K562 (cell line): ENCODE data around the gene U2AF1L4. TPM values are rescaled to one million over a fixed set of nuclear protein-coding genes. Genes with fewer than 3 reads are reported as not detected.

ENCODE experiments used
- CBX2 ChIP-seq: fragments of 200-600 bp; sonication (generic); IDR thresholded peaks from one replicate; pipeline ENCODE4 v1.6.1; 2012; ENCODE audit warnings: mild to moderate bottlenecking, low read length, inconsistent platforms; ENCODE audit not compliant: insufficient read depth, poor library complexity, severe bottlenecking
- CEBPG ChIP-seq, 3 experiments: fragments of 200-800 bp in 1 of 3; sonication (Bioruptor generic) in 1 of 3; sonication (generic) in 1 of 3; formaldehyde crosslinking in 1 of 3; IDR thresholded peaks in 2 of 3; conservative IDR thresholded peaks in 1 of 3; 2 replicates each; pipeline versions ENCODE4 v1.6.1 to v1.8.0; 2016 to 2022; ENCODE audit warnings: missing compliant biosample characterization in 2 of 3, missing genetic modification characterization in 2 of 3, mild to moderate bottlenecking in 1 of 3, missing genetic modification reagents in 1 of 3
- NFATC3 ChIP-seq: fragments of 450-650 bp; IDR thresholded peaks from 2 replicates; pipeline ENCODE4 v1.6.1; 2017; ENCODE audit warnings: mild to moderate bottlenecking
- TEAD4 ChIP-seq, 2 experiments: sonication (generic) in 1 of 2; formaldehyde crosslinking in 1 of 2; IDR thresholded peaks; 2 replicates each; pipeline versions ENCODE4 v1.6.1 to v1.8.0; 2012 to 2022; ENCODE audit warnings: borderline replicate concordance in 1 of 2, inconsistent platforms in 1 of 2, low read length in 1 of 2, mild to moderate bottlenecking in 1 of 2, missing genetic modification reagents in 1 of 2
- YY1 ChIP-seq, 3 experiments: IDR thresholded peaks; 2 replicates each; pipeline ENCODE4 v1.6.1; 2011; ENCODE audit warnings: low read length in 2 of 3, mild to moderate bottlenecking in 2 of 3, moderate library complexity in 2 of 3, borderline replicate concordance in 1 of 3, control low read depth in 1 of 3, low read depth in 1 of 3; ENCODE audit not compliant: insufficient read depth in 3 of 3, insufficient replicate concordance in 2 of 3, control insufficient read depth in 1 of 3, insufficient read length in 1 of 3; ENCODE audit errors: extremely low read depth in 1 of 3
- ZKSCAN3 ChIP-seq: fragments of 250-450 bp; sonication (Bioruptor Pico); IDR thresholded peaks from 2 replicates; pipeline ENCODE4 v1.4.0; 2020
- polyA plus RNA-seq, 8 experiments: library from polyadenylated mRNA; depleted of rRNA in 4 of 8; stranded (reverse) in 5 of 8; unstranded in 3 of 8; fragments of >200 nt; fragmentation: Nextera tagmentation in 2 of 8; fragmentation: Illumina TruSeq in 1 of 8; extraction: Ambion mirVana in 2 of 8; extraction: Trizol in 1 of 8; gene quantifications; 2 replicates each; pipeline versions ENCODE4 v1.2.1 to v1.2.3, GENCODE V29; 2011 to 2014; ENCODE audit warnings: inconsistent platforms in 1 of 8, missing spikeins in 1 of 8
- total RNA-seq, 7 experiments: library from RNA; depleted of rRNA in 6 of 7; stranded (reverse); fragments of >200 nt in 6 of 7; fragmentation: Illumina TruSeq in 2 of 7; extraction: Trizol in 2 of 7; gene quantifications; 2 replicates each; pipeline versions ENCODE4 v1.2.1 to v1.2.3, GENCODE V29; 2011 to 2021; ENCODE audit warnings: low replicate concordance in 1 of 7
- TF ChIP-seq, protein P1 (sequence below): sonication (generic); IDR thresholded peaks from 2 replicates; pipeline ENCODE4 v1.6.1; 2016
- TF ChIP-seq, protein P2 (sequence below): fragments of 250-450 bp; sonication (Bioruptor Pico); IDR thresholded peaks from 2 replicates; pipeline ENCODE4 v1.8.0; 2021; ENCODE audit warnings: moderate library complexity, mild to moderate bottlenecking, inconsistent platforms
- TF ChIP-seq, protein P3 (sequence below): fragments of 450-650 bp; IDR thresholded peaks from one replicate; pipeline ENCODE4 v1.6.1; 2018; ENCODE audit warnings: mild to moderate bottlenecking, moderate library complexity; ENCODE audit not compliant: partially characterized antibody

The U2AF1L4 gene
- total and polyA plus RNA-seq, 9 of the 15 experiments (the other 6 are each of a cell fraction or from before 2014, with no cell fraction given): 8.4 to 19.5 (median 12.6) TPM

DNA sequence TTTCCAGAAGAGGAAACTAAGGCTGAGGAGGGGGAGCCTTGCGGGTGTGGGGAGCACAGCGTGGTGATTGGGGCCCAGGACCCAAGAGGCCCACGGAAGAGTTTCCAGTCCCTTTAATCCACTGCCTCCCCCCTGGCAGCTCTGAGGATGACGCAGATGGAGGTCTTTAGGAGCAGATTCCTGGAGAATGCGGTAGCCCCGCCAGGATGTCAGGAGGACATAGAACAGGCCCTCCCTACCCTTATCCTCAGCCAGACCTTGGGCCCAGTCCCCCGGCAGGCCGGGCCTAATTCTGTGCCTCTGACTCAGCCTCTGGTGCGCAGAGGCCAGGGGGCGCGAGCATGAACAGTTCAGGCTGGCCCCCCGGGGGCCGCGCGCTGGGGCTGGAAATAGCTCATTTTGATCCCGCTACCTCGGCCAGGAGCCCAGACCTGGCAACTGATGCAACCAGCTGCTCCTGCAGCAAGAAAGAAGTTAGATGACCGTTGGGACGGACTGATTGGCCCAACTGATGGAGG is 12.1 kb upstream of the U2AF1L4 start (continued):
- TF ChIP-seq CEBPG (CRISPR knock-in tag; IDR thresholded peaks at IDR 0.05) (peak; percentile 90), CEBPG (tag; conservative IDR thresholded peaks at IDR 0.05 in 1 of 2, IDR thresholded peaks at IDR 0.05 in 1 of 2) (peak; percentile 54 to 63; a peak in 2 of 4 replicates), ZKSCAN3 (CRISPR knock-in tag) (no peak), NFATC3 (no peak), CBX2 (no peak), TEAD4 (IDR thresholded peaks at IDR 0.05; ENCODE audit: low read length) (no peak), TEAD4 (CRISPR knock-in tag; IDR thresholded peaks at IDR 0.05; ENCODE audit: borderline replicate concordance) (no peak), YY1 (IDR thresholded peaks at IDR 0.05; ENCODE audit: borderline replicate concordance in 1 of 3, control insufficient read depth in 1 of 3, extremely low read depth in 1 of 3, insufficient read depth in 3 of 3, insufficient read length in 1 of 3, insufficient replicate concordance in 2 of 3, low read depth in 1 of 3, low read length in 2 of 3) (no peak)
- TF ChIP-seq, protein P1, sequence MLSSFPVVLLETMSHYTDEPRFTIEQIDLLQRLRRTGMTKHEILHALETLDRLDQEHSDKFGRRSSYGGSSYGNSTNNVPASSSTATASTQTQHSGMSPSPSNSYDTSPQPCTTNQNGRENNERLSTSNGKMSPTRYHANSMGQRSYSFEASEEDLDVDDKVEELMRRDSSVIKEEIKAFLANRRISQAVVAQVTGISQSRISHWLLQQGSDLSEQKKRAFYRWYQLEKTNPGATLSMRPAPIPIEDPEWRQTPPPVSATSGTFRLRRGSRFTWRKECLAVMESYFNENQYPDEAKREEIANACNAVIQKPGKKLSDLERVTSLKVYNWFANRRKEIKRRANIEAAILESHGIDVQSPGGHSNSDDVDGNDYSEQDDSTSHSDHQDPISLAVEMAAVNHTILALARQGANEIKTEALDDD: no peak
- TF ChIP-seq, protein P2, sequence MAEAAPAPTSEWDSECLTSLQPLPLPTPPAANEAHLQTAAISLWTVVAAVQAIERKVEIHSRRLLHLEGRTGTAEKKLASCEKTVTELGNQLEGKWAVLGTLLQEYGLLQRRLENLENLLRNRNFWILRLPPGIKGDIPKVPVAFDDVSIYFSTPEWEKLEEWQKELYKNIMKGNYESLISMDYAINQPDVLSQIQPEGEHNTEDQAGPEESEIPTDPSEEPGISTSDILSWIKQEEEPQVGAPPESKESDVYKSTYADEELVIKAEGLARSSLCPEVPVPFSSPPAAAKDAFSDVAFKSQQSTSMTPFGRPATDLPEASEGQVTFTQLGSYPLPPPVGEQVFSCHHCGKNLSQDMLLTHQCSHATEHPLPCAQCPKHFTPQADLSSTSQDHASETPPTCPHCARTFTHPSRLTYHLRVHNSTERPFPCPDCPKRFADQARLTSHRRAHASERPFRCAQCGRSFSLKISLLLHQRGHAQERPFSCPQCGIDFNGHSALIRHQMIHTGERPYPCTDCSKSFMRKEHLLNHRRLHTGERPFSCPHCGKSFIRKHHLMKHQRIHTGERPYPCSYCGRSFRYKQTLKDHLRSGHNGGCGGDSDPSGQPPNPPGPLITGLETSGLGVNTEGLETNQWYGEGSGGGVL (CRISPR knock-in tag): no peak
- TF ChIP-seq, protein P3, sequence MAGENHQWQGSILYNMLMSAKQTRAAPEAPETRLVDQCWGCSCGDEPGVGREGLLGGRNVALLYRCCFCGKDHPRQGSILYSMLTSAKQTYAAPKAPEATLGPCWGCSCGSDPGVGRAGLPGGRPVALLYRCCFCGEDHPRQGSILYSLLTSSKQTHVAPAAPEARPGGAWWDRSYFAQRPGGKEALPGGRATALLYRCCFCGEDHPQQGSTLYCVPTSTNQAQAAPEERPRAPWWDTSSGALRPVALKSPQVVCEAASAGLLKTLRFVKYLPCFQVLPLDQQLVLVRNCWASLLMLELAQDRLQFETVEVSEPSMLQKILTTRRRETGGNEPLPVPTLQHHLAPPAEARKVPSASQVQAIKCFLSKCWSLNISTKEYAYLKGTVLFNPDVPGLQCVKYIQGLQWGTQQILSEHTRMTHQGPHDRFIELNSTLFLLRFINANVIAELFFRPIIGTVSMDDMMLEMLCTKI: no peak
